GM10266 (cell line): ENCODE results near the gene PPFIBP1.

ENCODE experiments used
- DNase-seq: peaks from one replicate; pipeline ENCODE4 v3.0.0; 2012; ENCODE audit errors: extremely low spot score
- CTCF ChIP-seq: IDR thresholded peaks from 2 replicates; pipeline ENCODE4 v1.5.1; 2012; ENCODE audit warnings: mild to moderate bottlenecking, low read depth; ENCODE audit not compliant: control insufficient read depth, insufficient read depth; ENCODE audit errors: missing control alignments

PPFIBP1 gene

GRCh38 chr12:27521981-27522380, 2.0 kb upstream of the PPFIBP1 start:
- no peak for TF ChIP-seq CTCF
- no peak for DNase-seq

DNA sequence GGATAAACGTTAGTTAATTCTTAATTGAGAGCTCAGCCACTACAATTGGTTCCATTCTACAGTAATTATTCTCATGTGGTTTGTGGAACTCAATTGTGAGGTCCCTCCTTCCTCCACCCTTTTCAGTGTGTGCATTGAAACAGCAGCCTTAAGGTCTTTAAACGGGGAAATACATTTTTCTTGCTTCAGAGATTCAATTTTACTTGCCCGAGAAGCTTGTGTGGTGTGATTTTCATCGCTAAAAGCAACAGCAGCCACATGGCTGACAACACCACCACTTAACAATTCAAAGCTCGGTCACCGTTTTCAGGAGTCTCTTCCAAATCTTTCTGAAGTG, 733 bp upstream of the PPFIBP1 start:
- no peak for DNase-seq
- no peak for TF ChIP-seq CTCF

DNA sequence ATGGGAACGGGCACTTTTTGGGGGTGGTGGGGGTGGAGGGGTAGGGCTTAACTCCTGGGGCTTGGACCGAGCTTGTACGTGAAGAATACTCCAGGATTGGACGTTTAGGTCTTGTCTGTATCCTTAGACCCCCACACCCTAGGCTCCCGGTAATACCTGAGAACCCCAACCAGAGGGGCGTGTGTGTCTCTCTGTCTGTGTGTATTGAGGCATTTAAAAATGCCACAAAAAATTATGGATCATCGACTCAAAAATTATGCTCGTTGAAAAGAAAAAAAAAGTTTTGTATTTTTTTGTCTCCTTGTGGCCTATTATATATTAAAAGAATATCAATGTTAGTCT, 459 bp downstream of the PPFIBP1 start:
- no peak for TF ChIP-seq CTCF
- DNase-seq, result no peak

DNA sequence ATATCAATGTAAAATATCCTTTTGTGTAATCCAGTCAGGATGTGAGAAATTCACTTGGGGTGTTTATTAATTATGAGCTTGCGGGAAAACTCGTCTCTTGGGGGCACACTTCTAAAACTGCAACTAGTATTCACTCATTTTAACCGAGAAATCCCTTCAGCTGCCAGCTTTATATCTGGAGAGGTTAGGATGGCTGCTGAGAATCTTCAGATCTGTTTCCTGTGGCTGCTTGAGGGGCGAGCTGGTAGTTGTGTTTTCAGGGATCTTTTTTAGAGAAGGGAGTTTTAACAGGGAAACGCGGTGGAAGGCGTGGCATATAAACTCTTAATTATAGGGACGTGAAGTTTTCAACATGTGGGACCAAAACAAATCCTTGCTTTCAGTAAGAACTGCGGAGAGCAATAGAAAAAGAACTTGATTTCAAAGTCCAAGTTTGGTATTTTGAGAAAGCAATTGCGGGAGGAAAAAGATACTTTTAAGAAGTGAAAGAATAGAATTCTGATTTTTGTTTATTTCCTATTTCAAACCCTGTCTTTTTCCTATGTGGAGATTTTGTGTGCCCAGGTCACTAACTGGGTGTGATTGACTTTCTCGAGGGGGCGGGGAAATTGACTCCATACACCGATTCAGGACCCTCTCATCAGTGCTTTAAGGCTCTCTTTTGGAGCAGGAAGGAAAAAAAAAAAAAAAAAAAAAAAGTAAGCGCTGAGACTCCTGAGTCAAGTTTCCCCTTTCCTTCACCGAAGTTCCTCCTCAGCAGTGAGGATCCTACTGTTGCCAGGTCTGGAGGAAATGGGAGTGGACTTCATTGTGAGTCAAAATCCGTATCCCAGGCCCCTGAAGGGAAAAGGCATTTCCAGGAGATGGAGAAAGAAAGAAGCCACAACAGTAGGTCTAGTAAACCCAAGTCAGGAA, 1.1 kb downstream of the PPFIBP1 start:
- no peak for TF ChIP-seq CTCF
- DNase-seq, result no peak

GRCh38 chr12:27527512-27527911, 3.5 kb downstream of the PPFIBP1 start:
- no peak for DNase-seq
- no peak for TF ChIP-seq CTCF

DNA sequence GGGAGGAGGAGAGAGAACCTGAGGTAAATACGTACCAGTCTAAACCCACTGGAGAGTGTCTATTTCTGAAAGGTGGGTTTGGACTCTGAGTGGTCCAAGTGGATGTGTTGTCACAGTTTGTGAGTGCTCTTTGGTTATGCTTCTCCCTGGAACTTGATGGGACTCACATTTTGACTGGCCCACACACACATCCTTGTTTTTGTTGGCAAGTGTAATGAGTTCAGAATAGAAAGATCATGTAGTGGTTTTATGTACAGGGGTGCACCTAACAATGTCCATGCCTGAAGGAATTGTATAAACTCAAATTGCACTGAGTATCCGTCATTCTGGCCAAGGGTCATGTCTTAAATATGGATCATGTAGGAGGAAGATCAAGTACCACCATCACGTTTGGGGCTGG, 4.8 kb downstream of the PPFIBP1 start:
- no peak for DNase-seq
- TF ChIP-seq CTCF, result no peak

DNA sequence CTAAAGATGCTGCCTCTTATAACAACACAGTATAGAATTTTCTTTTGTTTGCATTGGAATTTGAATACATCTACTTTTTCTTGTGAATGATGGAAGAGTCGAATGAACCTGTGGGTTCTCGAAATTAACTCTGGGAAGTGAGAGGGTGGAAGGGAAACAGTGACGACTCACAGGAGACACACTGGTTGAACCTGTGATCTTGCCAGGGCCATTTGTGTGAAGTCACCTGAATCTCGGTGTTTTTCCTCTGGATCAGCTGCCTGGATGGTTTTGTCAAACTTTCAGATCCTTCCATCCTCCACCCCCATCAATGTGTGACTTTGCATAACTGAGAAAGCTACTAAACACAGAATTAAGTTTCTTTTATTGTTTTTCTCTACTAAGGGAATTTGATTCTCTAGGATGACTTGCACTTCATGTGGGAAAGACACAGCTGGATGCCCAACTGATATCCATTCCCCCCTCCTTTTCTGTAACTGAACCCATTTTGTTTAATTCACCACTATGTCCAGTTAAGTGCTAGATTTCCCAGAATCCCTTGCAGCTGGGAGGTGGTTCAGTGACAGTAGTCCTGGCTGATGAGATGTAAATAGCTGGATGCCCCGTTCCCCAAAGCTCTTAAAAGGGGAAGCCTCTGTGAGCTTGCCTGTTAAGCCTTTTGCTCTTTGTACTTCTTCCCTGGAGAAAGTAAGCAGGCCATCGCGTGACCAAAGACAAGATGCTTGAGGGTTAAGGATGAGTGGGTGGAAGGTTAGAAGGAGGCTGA, 6.3 kb downstream of the PPFIBP1 start:
- no peak for DNase-seq
- no peak for TF ChIP-seq CTCF
